ENCODE results near the gene MAP3K10.
"Not testable (repeated sequence)": the region's sequence is repeated elsewhere in the genome, so short reads cannot be mapped to it uniquely, and the experiment has no call there.

Gene MAP3K10

DNA sequence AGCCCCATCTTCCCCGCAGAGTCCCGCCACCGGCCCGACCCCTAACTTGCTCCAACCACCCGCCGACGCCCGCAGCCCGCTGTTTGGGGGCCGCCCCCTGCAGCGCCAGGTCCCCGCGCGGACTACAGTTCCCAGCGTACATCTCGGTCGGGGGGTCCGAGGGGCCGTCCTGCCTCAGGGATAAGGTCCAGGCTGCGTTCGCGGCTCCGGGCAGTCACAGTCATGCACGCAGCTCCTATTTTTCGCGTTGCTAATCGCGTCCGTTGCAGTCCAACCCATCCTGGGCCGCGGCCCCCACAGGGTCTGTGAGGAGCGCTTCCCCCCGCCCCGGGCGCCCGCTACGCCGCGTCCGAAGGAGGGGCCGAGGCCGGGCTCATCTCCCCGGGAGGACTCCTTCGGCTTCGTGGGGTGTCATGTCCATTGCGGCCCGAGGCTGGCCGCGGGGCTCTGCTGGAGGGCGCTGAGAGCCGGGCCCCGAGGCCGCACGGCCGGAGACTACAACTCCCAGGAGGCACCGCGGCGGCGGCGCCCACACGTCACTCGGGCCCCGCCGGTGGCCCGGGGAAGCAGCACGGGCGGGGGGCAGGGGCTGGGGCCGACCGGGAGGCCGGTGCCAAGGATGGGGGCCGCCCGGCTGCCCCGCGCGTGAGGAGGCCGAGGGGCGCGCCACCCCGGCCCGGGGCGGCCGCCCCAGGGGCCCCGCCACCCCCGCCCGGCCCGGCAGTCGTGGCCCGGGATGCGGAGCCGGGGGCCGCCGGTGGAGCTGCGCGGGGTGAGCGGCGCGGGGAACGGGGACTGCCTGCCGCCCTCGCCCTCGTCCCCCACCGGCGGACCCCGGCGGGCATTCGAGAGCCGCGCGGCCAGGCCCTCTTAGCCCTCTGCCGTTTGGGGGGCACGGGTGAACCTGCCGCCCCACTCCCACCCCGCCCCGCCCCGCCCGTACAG is at the start of gene MAP3K10:
Gene MAP3K10 (plus strand): TSS at position 536 of the 945 bp plus-strand sequence. CDS start 606 bp downstream, outside the sequence.
- DNase-seq, result peak; percentile 80

DNA sequence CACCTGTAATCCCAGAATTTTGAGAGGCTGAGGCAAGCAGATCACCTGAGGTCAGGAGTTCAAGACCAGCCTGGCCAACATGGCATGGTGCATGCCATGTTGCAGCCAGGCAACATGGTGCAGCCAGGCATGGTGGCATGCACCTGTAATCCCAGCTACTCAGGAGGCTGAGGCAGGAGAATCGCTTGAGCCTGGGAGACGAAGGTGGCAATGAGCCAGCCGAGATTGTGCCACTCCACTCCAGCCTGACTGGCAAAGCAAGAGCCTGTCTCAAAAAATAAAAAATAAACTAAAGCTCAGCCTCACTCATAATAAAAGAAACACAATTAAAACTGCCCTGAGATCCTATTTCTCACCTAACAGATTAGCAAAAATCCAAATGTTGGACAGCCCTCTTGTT is 49.7 kb upstream of the MAP3K10 start:
- DNase-seq, result no peak

DNA sequence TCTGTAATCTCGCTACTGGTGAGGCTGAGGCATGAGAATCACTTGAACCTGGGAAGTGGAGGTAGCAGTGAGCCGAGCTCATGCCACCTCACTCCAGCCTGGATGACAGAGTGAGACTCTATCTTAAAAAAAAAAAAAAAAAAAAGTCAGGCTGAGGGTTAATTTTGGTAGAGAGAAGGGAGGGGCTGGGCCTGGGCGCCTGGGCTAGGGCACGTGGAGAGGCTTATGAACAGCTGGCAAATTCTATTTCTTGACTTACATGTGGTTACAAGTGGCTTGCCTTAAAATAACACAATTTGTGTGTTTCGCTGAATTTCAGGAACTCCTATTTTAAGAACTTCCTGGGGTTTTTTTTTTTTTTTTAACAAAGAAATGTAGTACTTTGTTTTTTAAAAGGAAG is 47.6 kb upstream of the MAP3K10 start:
- DNase-seq, result peak; percentile 51

DNA sequence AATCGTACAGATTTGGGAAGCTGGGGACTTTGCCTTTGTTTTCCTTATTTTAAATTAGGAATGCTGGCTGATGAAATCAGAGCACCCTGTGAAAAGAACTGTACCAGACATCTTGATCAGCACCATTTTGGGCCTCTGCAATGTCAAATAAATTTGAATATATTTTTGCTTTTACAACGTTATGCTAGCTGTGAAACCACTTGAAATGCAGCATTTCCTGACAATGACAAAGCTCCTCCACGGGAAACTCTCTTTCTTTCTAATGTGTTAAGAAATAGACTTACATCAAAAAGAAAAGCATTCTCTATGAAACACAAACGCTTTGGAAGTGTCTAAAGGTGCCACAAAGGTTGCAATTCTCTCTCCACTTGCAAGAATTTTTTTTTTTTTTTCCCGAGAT is 47.1 kb upstream of the MAP3K10 start:
- no peak for DNase-seq

DNA sequence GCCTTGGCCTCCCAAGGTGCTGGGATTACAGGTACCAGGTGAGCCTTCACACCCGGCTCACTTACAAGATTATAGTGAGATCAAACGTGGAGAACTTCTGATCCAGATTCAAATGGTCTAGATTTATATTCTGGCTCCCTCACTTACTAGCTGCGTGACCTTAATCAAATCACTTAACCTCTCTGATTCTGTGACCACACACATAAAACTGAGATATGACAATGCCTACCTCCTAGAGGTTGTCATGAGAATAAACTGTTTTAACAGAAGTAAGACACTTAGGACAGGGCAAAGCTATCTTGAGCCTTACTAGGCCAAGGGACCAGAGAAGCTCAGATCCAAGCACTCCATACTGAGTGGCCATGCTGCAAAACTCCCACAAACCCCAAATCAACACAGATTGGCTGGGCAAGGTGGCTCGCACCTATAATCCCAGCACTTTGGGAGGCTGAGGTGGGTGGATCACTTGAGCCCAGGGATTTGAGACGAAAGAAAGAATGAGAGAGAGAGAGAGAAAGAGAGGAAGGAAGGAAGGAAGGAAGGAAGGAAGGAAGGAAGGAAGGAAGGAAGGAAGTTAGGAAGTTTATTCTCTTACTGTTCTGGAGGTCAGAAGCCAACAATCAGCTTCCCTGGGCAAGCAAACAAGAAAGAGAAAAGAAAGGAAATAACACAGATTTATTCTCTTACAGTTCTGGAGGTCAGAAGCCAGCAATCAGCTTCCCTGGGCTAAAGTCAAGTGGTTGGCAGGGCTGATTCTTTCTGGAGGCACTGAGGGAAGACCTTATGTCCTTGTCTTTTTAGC is 46.1 kb upstream of the MAP3K10 start:
- DNase-seq, result no peak

DNA sequence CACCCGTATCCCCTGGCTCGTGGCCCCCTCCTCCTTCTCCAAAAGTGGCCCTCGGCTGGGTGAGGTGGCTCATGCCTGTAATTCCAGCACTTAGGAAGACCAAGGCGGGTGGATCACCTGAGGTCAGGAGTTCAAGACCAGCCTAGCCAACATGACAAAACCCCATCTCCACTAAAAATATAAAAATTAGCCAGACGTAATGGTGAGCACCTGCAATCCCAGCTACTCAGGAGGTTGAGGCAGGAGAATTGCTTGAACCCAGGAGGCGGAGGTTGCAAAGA is 45.5 kb upstream of the MAP3K10 start:
- DNase-seq, result not testable (repeated sequence)

DNA sequence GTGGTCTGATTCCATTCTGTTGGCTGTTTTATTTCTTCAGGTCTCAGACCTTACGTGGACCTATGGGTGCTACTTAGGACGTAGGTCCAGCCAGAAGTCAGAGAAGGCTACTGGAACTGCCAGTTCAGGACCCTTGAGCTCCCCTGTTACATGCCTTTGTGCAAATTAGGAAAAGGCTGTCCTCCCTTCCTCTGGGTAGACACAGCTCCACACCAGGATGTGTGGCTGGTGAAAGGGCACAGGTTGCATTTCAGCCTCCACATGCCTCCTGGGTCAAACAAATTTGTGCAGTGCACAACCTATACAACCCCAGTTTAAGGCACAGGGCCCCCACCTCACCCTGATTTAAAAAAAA is 43.9 kb upstream of the MAP3K10 start:
- no peak for DNase-seq

DNA sequence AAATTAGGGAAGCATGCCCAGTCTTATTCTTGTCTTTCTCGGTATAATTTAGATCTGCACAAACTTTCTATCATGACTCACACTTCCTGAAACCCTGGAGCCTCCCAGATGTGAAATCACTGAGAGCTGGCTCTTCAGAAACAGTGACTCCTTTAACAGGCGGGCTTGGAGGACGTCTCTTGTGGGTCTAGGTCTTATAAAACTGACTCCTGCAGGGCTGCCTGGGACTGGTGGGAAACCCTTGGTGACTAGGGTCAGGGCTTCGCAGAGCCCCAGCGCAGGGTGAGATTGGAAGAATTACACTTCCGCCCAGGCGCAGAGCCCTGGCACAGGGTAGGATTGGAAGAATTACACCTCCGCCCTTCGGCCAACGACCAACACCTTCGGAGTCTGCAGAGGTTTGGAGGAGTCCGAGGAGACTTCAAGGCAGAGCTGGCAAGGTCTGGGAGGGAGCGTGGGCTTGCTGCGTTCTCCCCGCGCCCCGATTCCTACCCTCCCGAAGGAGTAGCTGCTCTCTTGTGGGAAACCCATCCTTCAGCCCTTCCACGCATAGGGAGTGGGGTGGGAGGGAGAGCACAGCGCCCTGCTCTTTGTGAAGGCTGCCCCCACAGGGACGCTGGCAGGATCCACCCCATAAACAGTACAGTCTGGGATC is 43.4 kb upstream of the MAP3K10 start:
- peak; percentile 33 for DNase-seq

DNA sequence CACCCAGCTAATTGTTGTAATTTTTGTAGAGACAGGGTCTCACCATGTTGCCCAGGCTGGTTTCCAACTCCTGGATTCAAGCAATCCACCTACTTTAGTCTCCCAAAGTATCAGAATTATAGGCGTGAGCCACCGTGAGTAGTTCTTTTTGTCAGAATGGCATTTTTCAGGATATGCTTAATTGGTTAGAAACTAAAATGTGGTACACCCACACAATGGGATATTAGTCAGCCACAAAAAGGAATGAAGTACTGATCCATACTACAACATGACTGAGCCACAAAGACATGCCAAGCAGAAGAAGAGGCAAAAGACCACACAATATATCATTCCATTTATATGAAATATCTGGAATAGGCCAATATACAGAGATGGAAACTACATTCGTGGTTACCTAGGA is 41.7 kb upstream of the MAP3K10 start:
- DNase-seq, result no peak

DNA sequence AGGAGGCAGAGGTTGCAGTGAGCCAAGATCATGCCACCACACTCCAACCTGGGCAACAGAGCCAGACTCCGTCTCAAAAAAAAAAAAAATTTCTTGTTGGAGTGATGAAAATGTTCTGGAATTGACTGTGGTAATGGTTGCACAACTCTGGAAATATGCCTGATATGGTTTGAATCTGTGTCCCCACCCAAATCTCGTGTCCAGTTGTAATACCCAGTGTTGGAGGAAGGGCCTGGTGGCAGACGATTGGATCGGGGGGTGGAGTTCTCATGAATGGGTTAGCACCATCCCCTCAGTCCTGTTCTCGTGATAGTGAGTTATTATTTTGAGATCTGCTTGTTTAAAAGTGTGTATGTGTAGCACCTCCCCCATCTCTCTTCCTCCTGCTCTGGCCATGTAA is 41.1 kb upstream of the MAP3K10 start:
- DNase-seq, result no peak

DNA sequence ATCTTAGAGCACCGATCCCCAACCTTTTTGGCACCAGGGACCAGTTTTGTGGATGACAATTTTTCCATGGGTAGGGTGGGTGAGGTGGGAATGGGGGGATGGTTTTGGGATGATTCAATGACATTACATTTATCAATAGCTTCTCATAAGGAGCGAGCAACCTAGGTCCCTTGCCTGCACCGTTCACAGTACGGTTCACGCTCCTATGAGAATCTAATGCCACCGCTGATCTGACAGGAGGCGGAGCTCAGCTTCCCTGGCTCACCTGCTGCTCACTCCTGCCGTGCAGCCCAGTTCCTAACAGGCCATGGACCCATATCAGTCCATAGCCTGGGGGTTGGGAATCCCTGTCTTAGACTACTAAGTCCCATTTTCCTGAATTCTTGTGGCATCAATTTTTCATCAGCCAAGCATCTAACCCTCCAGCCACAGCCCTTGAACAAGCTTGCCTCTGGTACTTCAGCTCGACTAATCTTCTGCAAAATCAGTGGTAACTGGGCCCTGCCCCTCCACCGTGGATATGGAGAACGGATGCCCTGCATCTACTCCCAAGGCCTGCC is 37.0 kb upstream of the MAP3K10 start:
- no peak for DNase-seq

DNA sequence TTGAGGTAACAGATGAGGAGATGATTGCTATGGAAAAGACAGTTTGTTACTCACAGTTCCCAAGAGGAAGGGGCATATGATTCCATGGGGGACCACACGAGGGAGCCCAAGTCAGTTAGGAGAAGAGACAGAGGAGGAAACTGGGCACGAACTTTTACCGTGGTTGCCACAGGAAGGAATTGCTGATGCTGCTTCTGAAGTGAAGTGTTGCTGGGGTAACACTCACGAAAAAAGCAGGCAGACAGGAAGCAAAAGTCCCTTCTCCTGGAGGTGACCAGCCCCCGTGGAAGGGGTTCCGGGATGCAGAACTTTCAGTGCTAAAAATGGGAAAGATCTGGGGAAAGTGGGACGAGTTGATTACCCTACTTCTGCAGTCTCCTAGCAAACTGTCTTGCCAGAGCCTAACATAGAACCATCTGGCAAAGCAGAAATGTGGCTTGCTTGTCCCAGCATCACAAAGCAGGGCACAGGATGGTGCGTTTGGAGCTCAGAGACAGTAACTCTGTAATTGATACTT is 35.4 kb upstream of the MAP3K10 start:
- DNase-seq, result no peak

DNA sequence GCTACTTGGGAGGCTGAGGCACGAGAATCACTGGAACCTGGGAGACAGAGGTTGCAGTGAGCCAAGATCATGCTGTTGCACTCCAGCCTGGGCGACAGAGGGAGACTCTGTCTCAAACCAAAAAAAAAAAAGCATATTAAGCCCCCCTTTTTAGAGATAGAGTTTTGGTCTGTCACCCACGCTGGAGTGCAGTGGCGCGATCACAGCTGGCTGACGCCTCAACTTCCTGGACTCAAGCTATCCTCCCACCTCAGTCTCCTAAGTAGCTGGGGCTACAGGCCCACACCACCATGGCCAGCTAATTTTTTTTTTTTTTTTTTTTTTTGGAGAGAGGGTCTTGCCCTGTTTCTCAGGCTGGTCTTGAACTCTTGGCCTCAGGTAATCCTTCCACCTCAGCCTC is 34.2 kb upstream of the MAP3K10 start:
- DNase-seq, result no peak

DNA sequence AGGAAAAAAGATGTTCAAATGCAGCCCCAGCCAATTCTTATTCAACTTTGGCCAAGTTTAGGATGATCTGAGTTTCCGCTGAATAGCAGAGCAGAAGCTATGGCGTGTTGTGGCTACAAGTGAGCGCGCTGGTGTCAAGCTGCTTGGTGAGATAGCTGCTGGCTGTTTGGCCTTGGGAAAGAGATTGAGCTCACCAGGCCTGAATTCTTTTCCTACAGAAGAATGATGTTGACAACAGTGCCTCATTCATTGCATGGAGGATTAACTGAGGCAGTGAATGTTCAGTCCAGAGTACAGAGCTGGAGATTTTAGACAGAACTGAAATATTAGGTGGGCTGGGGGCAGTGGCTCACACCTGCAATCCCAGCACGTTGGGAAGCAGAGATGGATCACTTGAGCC is 31.5 kb upstream of the MAP3K10 start:
- DNase-seq, result no peak

DNA sequence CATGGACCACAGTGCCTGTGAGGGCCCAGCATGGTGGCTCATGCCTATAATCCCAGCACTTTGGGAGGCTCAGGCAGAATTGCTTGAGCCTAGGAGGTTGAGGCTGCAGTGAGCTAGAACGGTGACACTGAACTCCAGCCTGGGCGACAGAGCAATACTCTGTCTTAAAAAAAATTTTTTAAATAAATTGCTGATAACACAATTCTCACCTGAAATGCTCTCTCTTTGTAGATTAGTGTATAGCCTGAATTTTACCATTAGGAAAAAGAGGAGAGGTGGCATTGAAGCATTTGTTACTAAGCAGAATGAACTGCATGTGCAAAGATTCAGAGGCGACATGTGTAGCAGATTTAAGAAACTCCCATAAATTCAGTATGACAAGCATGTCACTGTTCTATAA is 29.1 kb upstream of the MAP3K10 start:
- DNase-seq, result no peak

DNA sequence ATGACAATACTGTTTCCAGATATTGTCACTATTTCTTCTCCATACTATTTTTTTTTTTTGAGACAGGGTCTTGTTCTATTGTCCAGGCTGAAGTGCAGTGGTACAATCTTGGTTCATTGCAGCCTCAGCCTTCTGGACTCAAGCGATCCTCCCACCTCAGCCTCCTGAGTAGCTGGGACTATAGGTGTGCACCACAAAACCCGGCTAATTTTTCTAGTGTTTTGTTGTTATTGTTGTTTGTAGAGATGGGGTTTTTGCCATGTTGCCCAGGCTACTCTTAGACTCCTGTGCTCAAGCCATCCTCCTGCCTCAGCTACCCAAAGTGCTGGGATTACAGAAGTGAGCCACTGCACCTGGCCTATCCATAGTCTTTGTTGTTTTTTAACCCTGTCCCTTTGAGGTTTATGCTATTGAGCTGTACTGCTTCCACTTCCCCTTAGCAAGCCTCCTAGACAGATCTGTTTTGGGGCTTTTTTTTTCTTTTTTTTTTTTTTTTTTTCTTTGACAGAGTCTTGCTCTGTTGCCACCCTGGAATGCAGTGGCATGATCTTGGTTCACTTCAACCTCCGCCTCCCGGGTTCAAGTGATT is 27.6 kb upstream of the MAP3K10 start:
- DNase-seq, result no peak

DNA sequence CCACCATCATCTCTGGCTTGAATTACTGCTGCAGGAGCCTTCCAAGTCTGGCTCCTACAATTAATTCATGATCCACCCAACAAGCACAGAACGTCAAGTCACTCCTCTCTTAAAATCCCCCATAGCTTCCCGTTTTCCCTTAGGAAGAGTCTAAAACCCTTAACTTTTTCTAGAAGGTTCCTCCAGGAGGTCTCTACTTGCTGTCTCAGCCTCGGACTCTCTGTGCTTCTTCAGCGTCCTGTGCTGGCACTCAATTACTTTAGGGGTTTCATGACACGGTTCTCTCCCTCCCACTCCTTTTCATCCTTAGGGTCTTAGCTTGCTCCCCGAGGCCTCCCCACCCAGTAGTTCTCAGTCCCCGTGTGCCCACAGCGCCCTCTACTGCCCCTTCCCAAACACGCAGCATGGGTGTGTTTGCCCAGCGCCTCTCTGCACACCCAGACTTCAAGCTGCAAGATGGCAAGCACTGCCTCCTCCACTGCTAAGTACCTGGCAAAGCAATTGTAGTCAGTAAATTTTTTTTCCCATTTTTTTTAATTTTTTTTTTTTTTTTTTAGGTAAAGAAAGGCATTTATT is 25.8 kb upstream of the MAP3K10 start:
- peak; percentile 42 for DNase-seq

DNA sequence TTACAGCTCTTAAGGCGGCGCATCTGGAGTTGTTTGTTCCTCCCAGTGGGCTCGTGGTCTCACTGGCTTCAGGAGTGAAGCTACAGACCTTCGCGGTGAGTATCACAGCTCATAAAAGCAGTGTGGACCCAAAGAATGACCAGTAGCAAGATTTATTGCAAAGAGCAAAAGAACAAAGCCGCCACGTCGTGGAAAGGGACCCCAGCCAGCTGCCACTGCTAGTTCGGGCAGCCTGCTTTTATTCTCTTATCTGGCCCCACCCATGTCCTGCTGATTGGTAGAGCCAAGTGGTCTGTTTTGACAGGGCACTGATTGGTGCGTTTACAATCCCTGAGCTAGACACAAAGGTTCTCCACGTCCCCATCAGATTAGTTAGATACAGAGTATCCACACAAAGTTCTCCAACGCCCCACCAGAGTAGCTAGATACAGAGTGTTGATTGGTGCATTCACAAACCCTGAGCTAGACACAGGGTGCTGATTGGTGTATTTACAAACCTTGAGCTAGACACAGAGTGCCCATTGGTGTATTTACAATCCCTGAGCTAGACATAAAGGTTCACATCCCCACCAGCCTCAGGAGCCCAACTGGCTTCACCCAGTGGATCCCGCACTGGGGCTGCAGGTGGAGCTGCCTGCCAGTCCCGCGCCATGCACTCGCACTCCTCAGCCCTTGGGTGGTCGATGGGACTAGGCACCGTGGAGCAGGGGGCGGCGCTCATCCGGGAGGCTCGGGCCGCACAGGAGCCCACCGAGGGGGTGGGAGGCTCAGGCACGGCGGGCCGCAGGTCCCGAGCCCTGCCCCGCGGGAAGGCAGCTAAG is 21.5 kb upstream of the MAP3K10 start:
- DNase-seq, result not testable (repeated sequence)

DNA sequence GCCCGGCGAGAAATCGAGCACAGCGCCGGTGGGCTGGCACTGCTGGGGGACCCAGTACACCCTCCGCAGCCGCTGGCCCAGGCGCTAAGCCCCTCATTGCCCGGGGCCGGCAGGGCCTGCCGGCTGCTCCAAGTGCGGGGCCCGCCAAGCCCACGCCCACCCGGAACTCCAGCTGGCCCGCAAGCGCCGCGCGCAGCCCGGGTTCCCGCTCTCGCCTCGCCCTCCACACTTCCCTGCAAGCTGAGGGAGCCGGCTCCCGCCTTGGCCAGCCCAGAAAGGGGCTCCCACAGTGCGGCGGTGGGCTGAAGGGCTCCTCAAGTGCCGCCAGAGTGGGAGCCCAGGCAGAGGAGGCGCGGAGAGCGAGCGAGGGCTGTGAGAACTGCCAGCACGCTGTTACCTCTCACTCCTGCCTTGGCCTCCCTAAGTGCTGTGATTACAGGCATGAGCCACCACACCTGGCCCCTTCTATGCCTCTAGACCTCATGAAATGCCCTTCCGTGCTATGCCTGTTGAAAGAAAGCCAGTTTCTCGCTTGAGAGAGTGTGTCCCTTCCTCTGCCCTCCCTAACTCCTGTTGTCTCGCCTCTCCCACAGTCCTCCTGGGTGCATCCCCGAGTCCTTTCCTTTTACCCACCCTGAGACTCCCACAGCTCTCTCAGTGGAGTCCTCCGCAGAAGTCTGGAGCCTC is 20.8 kb upstream of the MAP3K10 start:
- not testable (repeated sequence) for DNase-seq

DNA sequence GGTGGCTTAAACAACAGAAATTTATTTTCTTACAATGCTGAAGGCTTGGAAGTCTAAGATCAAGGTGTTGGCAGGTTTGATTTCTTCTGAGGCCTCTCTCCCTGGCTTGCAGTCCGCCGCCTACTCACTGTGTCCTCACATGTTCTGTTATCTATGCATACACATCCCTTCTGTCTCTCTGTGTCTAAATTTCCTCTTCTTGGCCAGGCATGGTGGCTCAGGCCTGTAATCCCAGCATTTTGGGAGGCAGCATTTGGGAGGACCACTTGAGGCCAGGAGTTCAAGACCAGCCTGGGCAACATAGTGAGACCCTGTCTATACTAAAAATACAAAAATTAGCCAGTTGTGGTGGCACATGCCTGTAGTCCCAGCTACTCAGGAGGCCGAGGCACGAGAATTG is 19.9 kb upstream of the MAP3K10 start:
- not testable (repeated sequence) for DNase-seq

DNA sequence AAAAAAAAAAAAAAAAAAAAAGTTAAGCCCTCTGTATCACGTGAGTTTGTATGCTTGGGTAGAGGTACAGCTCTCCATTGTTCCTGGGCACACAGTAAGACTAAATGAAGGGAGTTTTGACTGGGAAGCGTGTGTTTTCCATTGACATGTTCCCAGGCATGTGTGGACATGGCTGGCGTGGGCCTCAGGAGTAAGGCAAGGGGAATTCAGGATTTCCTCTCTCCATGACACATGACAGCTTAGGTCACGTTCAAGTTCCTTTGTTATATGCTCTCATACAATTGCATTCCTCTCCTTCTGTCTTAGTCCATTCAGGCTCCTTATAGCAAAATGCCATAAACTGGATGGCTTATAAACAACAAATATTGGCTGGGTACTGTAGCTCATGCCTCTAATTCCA is 17.1 kb upstream of the MAP3K10 start:
- no peak for DNase-seq
